Esophagus squamous epithelium (tissue), 5 donors: ENCODE data around the gene DBI. TPM values are rescaled to one million over a fixed set of nuclear protein-coding genes. Genes with fewer than 3 reads are reported as not detected.

Experiments used
- DNase-seq: peaks from one replicate; lab custom pipeline; 2025; lab: John Stamatoyannopoulos, UW
- H3K27ac ChIP-seq, 4 donors: fragments of 200-600 bp; sonication (generic); one replicate each; pipeline ENCODE4 v1.5.1; 2016 to 2019; ENCODE audit warnings: mild to moderate bottlenecking in 1 of 4
- H3K27me3 ChIP-seq, 4 donors: fragments of 200-600 bp; sonication (generic); 1 replicate in 3 of 4; 2 replicates in 1 of 4; pipeline versions ENCODE4 v1.5.1 to v1.6.0; 2017 to 2021; ENCODE audit warnings: antibody characterized with exemption in 1 of 4
- H3K36me3 ChIP-seq, 3 donors: fragments of 200-600 bp; sonication (generic); one replicate each; pipeline ENCODE4 v1.5.1; 2016 to 2019
- H3K4me1 ChIP-seq, 3 donors: fragments of 200-600 bp; sonication (generic); one replicate each; pipeline ENCODE4 v1.5.1; 2017 to 2019
- H3K4me3 ChIP-seq, 4 donors: fragments of 200-600 bp; sonication (generic); 1 replicate in 3 of 4; 2 replicates in 1 of 4; pipeline ENCODE4 v1.5.1; 2016 to 2019; ENCODE audit warnings: mild to moderate bottlenecking in 2 of 4, moderate library complexity in 1 of 4
- H3K9me3 ChIP-seq, 3 donors: fragments of 200-600 bp; sonication (generic); one replicate each; pipeline ENCODE4 v1.5.1; 2016 to 2019
- CTCF ChIP-seq, 6 experiments: fragments of 450-650 bp in 4 of 6; fragments of 200-600 bp in 2 of 6; sonication (generic) in 2 of 6; IDR thresholded peaks; one replicate each; pipeline ENCODE4 v1.5.1; 2016 to 2019; ENCODE audit warnings: antibody characterized with exemption in 6 of 6, mild to moderate bottlenecking in 4 of 6, moderate library complexity in 4 of 6
- POLR2A ChIP-seq, 4 donors: fragments of 450-650 bp; IDR thresholded peaks; one replicate each; pipeline ENCODE4 v1.6.1; 2017; ENCODE audit warnings: antibody characterized with exemption in 4 of 4, mild to moderate bottlenecking in 4 of 4, moderate library complexity in 3 of 4
- WGBS, 2 donors: methylation state at CpG; one replicate each; pipeline ENCODE4 v1.1.5; 2018; 5-methylcytosine and 5-hydroxymethylcytosine counted together
- intact Hi-C: fragments of 100-400 bp; cut with DNase I; formaldehyde crosslinking; loops from one replicate; pipeline ENCODE4 v1.15.0; 2022
- total RNA-seq, 4 donors: library from RNA; depleted of rRNA; stranded (reverse); fragments of >200 nt; gene quantifications; one replicate each; pipeline ENCODE4 v1.1.0, GENCODE V29; 2016
- donor health status: DM: yes; HTN: yes; CAD: no.

Gene DBI
- total RNA-seq, 4 donors from 2014 or later, result 389 to 692 (median 411) TPM

GRCh38 chr2:119419803-119420508 is 53.2 kb downstream of the DBI start:
- Histone ChIP-seq H3K9me3 (peaks cover 0 to 4% (median 0%) of the 10 kb centered on the region in 3 donors), H3K4me1 (no peaks in the 10 kb centered on the region), H3K36me3 (no peaks in the 10 kb centered on the region), H3K4me3 (no peak overlapping the region), H3K27ac (no peak overlapping the region), H3K27me3 (no peaks in the 10 kb centered on the region)
- no peak for TF ChIP-seq POLR2A (IDR thresholded peaks at IDR 0.05)
- no peak for TF ChIP-seq CTCF (IDR thresholded peaks at IDR 0.05)
- intact Hi-C loops, result no loop called here
- no peak for DNase-seq
- 67 to 87% methylated on average over 1 of the region's 1 CpG for WGBS, 2 donors

GRCh38 chr2:119421304-119421703 is 54.5 kb downstream of the DBI start:
- Histone ChIP-seq H3K9me3 (peaks cover 0 to 4% (median 0%) of the 10 kb centered on the region in 3 donors), H3K27me3 (no peaks in the 10 kb centered on the region), H3K36me3 (no peaks in the 10 kb centered on the region), H3K4me1 (peaks cover 4 to 7% (median 7%) of the 10 kb centered on the region in 3 donors), H3K4me3 (no peak overlapping the region), H3K27ac (no peak overlapping the region)
- WGBS, 2 donors, result 83 to 100% methylated on average over 1 of the region's 1 CpG
- intact Hi-C loops, result no loop called here
- TF ChIP-seq POLR2A (IDR thresholded peaks at IDR 0.05) (no peak), CTCF (IDR thresholded peaks at IDR 0.05) (no peak)
- DNase-seq, result no peak

GRCh38 chr2:119421741-119422140 is 55.0 kb downstream of the DBI start:
- Histone ChIP-seq H3K27me3 (no peaks in the 10 kb centered on the region), H3K4me3 (no peak overlapping the region), H3K27ac (no peak overlapping the region), H3K36me3 (no peaks in the 10 kb centered on the region), H3K4me1 (peaks cover 8 to 12% (median 11%) of the 10 kb centered on the region in 3 donors), H3K9me3 (peaks cover 0 to 4% (median 0%) of the 10 kb centered on the region in 3 donors)
- TF ChIP-seq POLR2A (IDR thresholded peaks at IDR 0.05) (no peak), CTCF (IDR thresholded peaks at IDR 0.05) (no peak)
- no peak for DNase-seq
- intact Hi-C loops, result no loop called here

Other genes with a start within 250 kb of the DBI start
- gene C1QL2, start 208.2 kb upstream of the DBI start, total RNA-seq, result not detected
- gene STEAP3, start 143.1 kb upstream of the DBI start, total RNA-seq, result 10 to 100 TPM; 18.1 to 28.8 (median 25.7) TPM
- 1 to 10 TPM; 5.7 to 9.7 (median 8.4) TPM for gene C2orf76, start 143 bp upstream of the DBI start, total RNA-seq
- gene TMEM37, start 64.9 kb downstream of the DBI start, total RNA-seq, result 10 to 100 TPM in 1 of 4 donors, 1 to 10 TPM in 3; 2.6 to 11.4 (median 3.8) TPM
- not detected for gene SCTR, start 157.5 kb downstream of the DBI start, total RNA-seq
- gene CFAP221, start 177.5 kb downstream of the DBI start, total RNA-seq, result under 1 TPM in 1 of 4 donors, not detected in 3; 0.38 TPM